ENCODE data around the gene DFFB.

The DFFB gene

GRCh38 chr1:3834701-3835100, 22.6 kb upstream of the DFFB start:
- DNase-seq: no peak

GRCh38 chr1:3836421-3836820, 20.9 kb upstream of the DFFB start:
- DNase-seq: no peak

GRCh38 chr1:3837200-3837599, 20.1 kb upstream of the DFFB start:
- DNase-seq: no peak

GRCh38 chr1:3837685-3838084, 19.6 kb upstream of the DFFB start:
- DNase-seq: no peak

GRCh38 chr1:3838788-3839187, 18.5 kb upstream of the DFFB start:
- DNase-seq: no peak

GRCh38 chr1:3841491-3841890, 15.8 kb upstream of the DFFB start:
- DNase-seq: no peak

GRCh38 chr1:3842912-3843311, 14.4 kb upstream of the DFFB start:
- DNase-seq: no peak

- DNase-seq: no peak
Observed at GRCh38 chr1:3846541-3846940, 10.7 kb upstream of the DFFB start.

- DNase-seq: no peak
Observed at GRCh38 chr1:3847081-3847480, 10.2 kb upstream of the DFFB start.

GRCh38 chr1:3850857-3851256, 6.4 kb upstream of the DFFB start:
- DNase-seq: no peak

GRCh38 chr1:3851292-3851691, 6.0 kb upstream of the DFFB start:
- no peak for DNase-seq

GRCh38 chr1:3852091-3852490, 5.2 kb upstream of the DFFB start:
- DNase-seq: no peak

GRCh38 chr1:3852711-3853485, 4.4 kb upstream of the DFFB start:
- DNase-seq: no peak

GRCh38 chr1:3857791-3858129, 484 bp downstream of the DFFB start:
- DNase-seq: no peak

GRCh38 chr1:3858231-3858981, 1.1 kb downstream of the DFFB start:
- no peak for DNase-seq

- DNase-seq: no peak
Observed at GRCh38 chr1:3863231-3863935, 6.1 kb downstream of the DFFB start.

- DNase-seq: no peak
Observed at GRCh38 chr1:3864884-3865283, 7.6 kb downstream of the DFFB start.

- DNase-seq: no peak
Observed at GRCh38 chr1:3865606-3866160, 8.4 kb downstream of the DFFB start.

GRCh38 chr1:3868464-3869006, 11.3 kb downstream of the DFFB start:
- DNase-seq: no peak

- peak; percentile 87 for DNase-seq
Observed at GRCh38 chr1:3869751-3870301, 12.6 kb downstream of the DFFB start.

GRCh38 chr1:3871451-3871805, 14.2 kb downstream of the DFFB start:
- no peak for DNase-seq

GRCh38 chr1:3872546-3872945, 15.3 kb downstream of the DFFB start:
- no peak for DNase-seq

GRCh38 chr1:3874736-3875135, 17.5 kb downstream of the DFFB start:
- no peak for DNase-seq
